Omental fat pad (tissue), 4 donors: ENCODE results near the gene NME5. TPM values are rescaled to one million over a fixed set of nuclear protein-coding genes. Genes with fewer than 3 reads are reported as not detected.

Source experiments
- ATAC-seq: fragments of 150-250 bp; one replicate; pipeline ENCODE4 v1.9.1; 2016; ENCODE audit warnings: mild to moderate bottlenecking, moderate library complexity; ENCODE audit not compliant: low FRiP score
- DNase-seq: peaks from one replicate; pipeline ENCODE4 v3.0.0-alpha.2; 2019; ENCODE audit warnings: low spot score
- total RNA-seq, 4 donors: library from RNA; depleted of rRNA; stranded (reverse); fragments of >200 nt; gene quantifications; one replicate each; pipeline ENCODE4 v1.1.0, GENCODE V29; 2016
- TF ChIP-seq, protein P1 (sequence below), 3 donors: fragments of 450-650 bp; IDR thresholded peaks; one replicate each; pipeline ENCODE4 v1.5.1; 2016 to 2017; ENCODE audit warnings: antibody characterized with exemption in 3 of 3, mild to moderate bottlenecking in 3 of 3, moderate library complexity in 2 of 3

The NME5 gene
- total RNA-seq, 4 donors from 2014 or later: 0.36 to 2.3 (median 0.75) TPM; not detected in 1

GRCh38 chr5:138111181-138111580 is 28.0 kb downstream of the NME5 start:
- DNase-seq (no peak), ATAC-seq (no peak)
- TF ChIP-seq, protein P1, sequence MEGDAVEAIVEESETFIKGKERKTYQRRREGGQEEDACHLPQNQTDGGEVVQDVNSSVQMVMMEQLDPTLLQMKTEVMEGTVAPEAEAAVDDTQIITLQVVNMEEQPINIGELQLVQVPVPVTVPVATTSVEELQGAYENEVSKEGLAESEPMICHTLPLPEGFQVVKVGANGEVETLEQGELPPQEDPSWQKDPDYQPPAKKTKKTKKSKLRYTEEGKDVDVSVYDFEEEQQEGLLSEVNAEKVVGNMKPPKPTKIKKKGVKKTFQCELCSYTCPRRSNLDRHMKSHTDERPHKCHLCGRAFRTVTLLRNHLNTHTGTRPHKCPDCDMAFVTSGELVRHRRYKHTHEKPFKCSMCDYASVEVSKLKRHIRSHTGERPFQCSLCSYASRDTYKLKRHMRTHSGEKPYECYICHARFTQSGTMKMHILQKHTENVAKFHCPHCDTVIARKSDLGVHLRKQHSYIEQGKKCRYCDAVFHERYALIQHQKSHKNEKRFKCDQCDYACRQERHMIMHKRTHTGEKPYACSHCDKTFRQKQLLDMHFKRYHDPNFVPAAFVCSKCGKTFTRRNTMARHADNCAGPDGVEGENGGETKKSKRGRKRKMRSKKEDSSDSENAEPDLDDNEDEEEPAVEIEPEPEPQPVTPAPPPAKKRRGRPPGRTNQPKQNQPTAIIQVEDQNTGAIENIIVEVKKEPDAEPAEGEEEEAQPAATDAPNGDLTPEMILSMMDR (IDR thresholded peaks at IDR 0.05): no peak

DNA sequence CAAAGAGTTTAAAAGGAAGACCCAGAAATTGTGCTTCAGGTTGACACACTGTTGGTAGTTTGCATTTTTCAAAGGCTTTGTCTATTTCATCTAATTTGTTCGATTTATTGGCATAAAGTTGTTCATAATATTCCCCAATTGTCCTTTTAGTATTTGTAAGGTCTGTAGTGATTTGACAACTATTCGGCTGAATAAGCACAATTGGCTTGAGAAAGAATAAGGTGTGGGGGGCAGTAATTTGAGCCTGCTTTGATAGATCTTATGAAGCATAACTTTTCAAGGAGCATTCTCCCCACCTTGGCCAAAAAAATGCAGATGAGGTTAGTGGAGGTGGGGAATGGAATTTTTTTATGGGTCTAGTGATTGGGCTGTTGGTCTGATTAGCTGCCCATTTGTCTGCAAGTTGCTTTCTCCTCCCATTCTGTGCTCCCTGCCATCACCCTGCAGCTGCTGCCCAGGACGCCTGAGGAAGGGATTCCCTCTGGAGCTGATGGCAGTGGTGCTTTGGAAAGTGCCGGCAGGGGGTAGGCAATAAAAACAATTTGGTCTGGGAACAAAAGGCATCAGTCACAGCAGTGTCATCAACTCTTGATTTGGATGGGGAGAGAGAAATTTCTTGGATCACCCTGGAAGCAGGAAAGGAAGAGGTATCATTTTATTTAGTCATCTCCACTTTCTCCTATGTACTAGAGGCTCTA is 28.8 kb downstream of the NME5 start:
- no peak for DNase-seq

GRCh38 chr5:138109463-138110265 is 29.6 kb downstream of the NME5 start:
- DNase-seq (no peak), ATAC-seq (no peak)
- TF ChIP-seq, protein P1 (IDR thresholded peaks at IDR 0.05): no peak

More for the DNA sequence above, 28.8 kb downstream of the NME5 start:
- ATAC-seq: no peak
- TF ChIP-seq, protein P1 (IDR thresholded peaks at IDR 0.05): no peak

DNA sequence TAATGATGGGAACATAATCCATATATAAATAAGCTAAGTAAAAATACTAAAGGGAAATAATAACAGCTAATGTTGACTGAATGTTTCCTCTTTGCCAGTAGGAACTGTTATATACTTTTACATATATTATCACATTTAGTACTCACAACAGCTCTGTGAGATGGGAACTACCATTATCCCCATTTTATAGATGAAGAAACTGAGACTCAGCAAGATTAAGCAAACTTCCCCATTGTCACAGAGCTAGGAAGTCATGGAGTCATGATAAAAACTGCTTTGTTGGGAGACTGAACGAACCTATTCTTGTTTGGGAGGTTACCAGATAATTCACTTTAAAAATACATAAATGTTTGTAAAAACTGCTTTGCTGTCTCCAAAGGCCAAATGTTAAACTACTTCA is 32.0 kb downstream of the NME5 start:
- TF ChIP-seq, protein P1 (IDR thresholded peaks at IDR 0.05): no peak
- no peak for ATAC-seq
- no peak for DNase-seq

- ATAC-seq (no peak), DNase-seq (no peak)
- TF ChIP-seq, protein P1 (IDR thresholded peaks at IDR 0.05): no peak
These were observed 33.5 kb downstream of the NME5 start for GRCh38 chr5:138105709-138106108.

DNA sequence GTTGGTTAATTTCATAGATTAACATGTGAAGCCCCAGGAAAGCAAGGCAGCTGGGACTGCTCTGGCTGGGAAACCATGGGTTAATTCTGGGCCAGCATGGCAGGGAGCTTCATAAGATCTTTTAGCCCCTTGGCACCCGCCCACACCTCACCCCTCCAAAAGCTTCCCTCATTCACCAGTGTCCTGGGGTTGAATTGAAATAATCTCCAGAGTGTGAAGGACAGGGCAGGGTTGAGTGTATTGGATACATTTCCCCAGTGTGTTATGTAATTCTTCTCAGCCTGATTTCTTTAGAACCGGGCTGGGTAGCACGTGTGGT is 36.0 kb downstream of the NME5 start:
- no peak for ATAC-seq

More for the DNA sequence above, 36.0 kb downstream of the NME5 start:
- TF ChIP-seq, protein P1 (IDR thresholded peaks at IDR 0.05): no peak
- no peak for DNase-seq
